OCI-LY1 (cell line): ENCODE measurements around the gene S100A5.

ENCODE experiments used
- H2AFZ ChIP-seq: fragments of 200-600 bp; sonication (generic), shearing (Covaris generic); 2 replicates; pipeline ENCODE4 v1.6.0; 2014; ENCODE audit warnings: antibody characterized with exemption, mild to moderate bottlenecking, low read length
- H3F3A ChIP-seq: fragments of 200-600 bp; sonication (generic), shearing (Covaris generic); 2 replicates; pipeline ENCODE4 v1.6.0; 2014; ENCODE audit warnings: mild to moderate bottlenecking, antibody characterized with exemption, low read length, moderate library complexity; ENCODE audit not compliant: insufficient read depth
- H3K27ac ChIP-seq: fragments of 200-600 bp; sonication (generic); 2 replicates; pipeline ENCODE4 v1.5.1; 2014; ENCODE audit warnings: low read length, mixed run types, mild to moderate bottlenecking, low read depth; ENCODE audit not compliant: poor library complexity, severe bottlenecking
- H3K27me3 ChIP-seq: fragments of 200-600 bp; sonication (generic); 2 replicates; pipeline ENCODE4 v1.6.0; 2014; ENCODE audit warnings: antibody characterized with exemption, mild to moderate bottlenecking, low read length, moderate library complexity; ENCODE audit not compliant: insufficient read depth
- H3K36me3 ChIP-seq: fragments of 200-600 bp; sonication (generic); 2 replicates; pipeline ENCODE4 v1.6.1; 2014; ENCODE audit warnings: mild to moderate bottlenecking, antibody characterized with exemption, low read length, moderate library complexity, mixed read lengths; ENCODE audit not compliant: insufficient read depth
- H3K4me1 ChIP-seq: fragments of 200-600 bp; sonication (generic); 2 replicates; pipeline ENCODE4 v1.5.1; 2014; ENCODE audit warnings: mild to moderate bottlenecking, low read length, moderate library complexity; ENCODE audit not compliant: insufficient read depth, severe bottlenecking
- H3K4me2 ChIP-seq: fragments of 200-600 bp; sonication (generic), shearing (Covaris generic); 2 replicates; pipeline ENCODE4 v1.6.1; 2014; ENCODE audit warnings: low read length
- H3K4me3 ChIP-seq: fragments of 200-600 bp; sonication (generic); 2 replicates; pipeline ENCODE4 v1.5.1; 2014; ENCODE audit warnings: low read length, low read depth, mild to moderate bottlenecking, mixed read lengths; ENCODE audit not compliant: poor library complexity, severe bottlenecking
- H3K79me2 ChIP-seq: fragments of 200-600 bp; shearing (Covaris generic); 2 replicates; pipeline ENCODE4 v1.6.1; 2016; ENCODE audit warnings: mixed run types, low read length, mixed read lengths; ENCODE audit not compliant: insufficient read depth
- H3K9ac ChIP-seq: fragments of 200-600 bp; sonication (generic), shearing (Covaris generic); 2 replicates; pipeline ENCODE4 v1.6.1; 2014; ENCODE audit warnings: mild to moderate bottlenecking, low read length, mixed read lengths
- H3K9me2 ChIP-seq: fragments of 200-600 bp; sonication (generic), shearing (Covaris generic); 2 replicates; pipeline ENCODE4 v1.6.1; 2014; ENCODE audit warnings: low read depth, mild to moderate bottlenecking, low read length, mixed read lengths
- H3K9me3 ChIP-seq: fragments of 200-600 bp; shearing (Covaris generic); 2 replicates; pipeline ENCODE4 v1.6.1; 2014; ENCODE audit warnings: low read length, mixed read lengths
- H4K20me1 ChIP-seq: fragments of 200-600 bp; sonication (generic), shearing (Covaris generic); 2 replicates; pipeline ENCODE4 v1.6.0; 2016; ENCODE audit warnings: mild to moderate bottlenecking, low read length; ENCODE audit not compliant: insufficient read depth
- EZH2 ChIP-seq: fragments of 200-600 bp; sonication (generic), shearing (Covaris generic); IDR thresholded peaks from 2 replicates; pipeline ENCODE4 v1.8.0; 2017; ENCODE audit warnings: borderline replicate concordance, mixed run types, mild to moderate bottlenecking, antibody characterized with exemption, low read length, moderate library complexity, mixed read lengths
- TF ChIP-seq, protein P1 (sequence below): fragments of 200-600 bp; sonication (generic), shearing (Covaris generic); IDR thresholded peaks from 2 replicates; pipeline ENCODE4 v1.5.1; 2017; ENCODE audit warnings: mild to moderate bottlenecking, antibody characterized with exemption, low read length, moderate library complexity, mixed read lengths

Gene S100A5

DNA sequence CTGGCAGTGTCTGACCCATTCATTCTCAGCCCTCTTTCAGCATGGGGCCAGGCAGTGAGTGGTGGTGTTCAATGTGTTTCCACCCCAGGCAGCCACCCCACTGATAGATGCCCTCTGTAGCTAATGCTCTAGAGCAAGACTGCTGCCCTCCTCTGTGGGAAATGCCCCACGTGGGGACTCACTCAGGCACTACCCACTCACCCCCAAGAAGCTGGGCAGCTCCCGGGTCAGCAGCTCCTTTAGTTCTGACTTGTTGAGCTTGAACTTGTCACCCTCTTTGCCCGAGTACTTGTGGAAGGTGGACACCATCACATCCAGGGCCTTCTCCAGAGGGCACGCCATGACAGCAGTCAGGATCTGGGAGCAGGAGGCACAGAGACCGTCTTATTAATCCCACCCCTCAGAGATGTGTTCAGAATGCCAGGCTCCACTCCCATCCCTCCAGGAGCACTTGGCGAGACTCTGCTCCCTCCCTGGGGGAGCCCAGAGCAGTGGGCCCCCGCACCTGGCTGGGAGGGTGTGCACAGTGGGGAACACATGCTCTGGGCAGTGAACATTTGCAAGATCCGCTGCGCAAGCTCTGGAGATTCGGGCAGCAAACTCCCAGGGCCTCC is 3.8 kb upstream of the S100A5 start:
- peak overlapping the region; percentile 60 for H3K9ac ChIP-seq
- no peaks in the 10 kb centered on the region for H3F3A ChIP-seq
- H3K4me3 ChIP-seq = peak overlapping the region; percentile 42
- peaks cover 3% of the 10 kb centered on the region; the same call in 1 of the 2 replicates for H3K27me3 ChIP-seq
- peak overlapping the region; percentile 61 for H3K4me2 ChIP-seq
- no peaks in the 10 kb centered on the region for H4K20me1 ChIP-seq
- peaks cover 29% of the 10 kb centered on the region for H3K4me1 ChIP-seq
- no peaks in the 10 kb centered on the region for H3K9me2 ChIP-seq
- no peak for TF ChIP-seq EZH2
- TF ChIP-seq, protein P1, sequence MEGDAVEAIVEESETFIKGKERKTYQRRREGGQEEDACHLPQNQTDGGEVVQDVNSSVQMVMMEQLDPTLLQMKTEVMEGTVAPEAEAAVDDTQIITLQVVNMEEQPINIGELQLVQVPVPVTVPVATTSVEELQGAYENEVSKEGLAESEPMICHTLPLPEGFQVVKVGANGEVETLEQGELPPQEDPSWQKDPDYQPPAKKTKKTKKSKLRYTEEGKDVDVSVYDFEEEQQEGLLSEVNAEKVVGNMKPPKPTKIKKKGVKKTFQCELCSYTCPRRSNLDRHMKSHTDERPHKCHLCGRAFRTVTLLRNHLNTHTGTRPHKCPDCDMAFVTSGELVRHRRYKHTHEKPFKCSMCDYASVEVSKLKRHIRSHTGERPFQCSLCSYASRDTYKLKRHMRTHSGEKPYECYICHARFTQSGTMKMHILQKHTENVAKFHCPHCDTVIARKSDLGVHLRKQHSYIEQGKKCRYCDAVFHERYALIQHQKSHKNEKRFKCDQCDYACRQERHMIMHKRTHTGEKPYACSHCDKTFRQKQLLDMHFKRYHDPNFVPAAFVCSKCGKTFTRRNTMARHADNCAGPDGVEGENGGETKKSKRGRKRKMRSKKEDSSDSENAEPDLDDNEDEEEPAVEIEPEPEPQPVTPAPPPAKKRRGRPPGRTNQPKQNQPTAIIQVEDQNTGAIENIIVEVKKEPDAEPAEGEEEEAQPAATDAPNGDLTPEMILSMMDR = no peak
- no peak overlapping the region for H2AFZ ChIP-seq
- no peaks in the 10 kb centered on the region for H3K36me3 ChIP-seq
- H3K79me2 ChIP-seq = no peaks in the 10 kb centered on the region
- H3K9me3 ChIP-seq = no peaks in the 10 kb centered on the region
- H3K27ac ChIP-seq = peak overlapping the region; percentile 77

DNA sequence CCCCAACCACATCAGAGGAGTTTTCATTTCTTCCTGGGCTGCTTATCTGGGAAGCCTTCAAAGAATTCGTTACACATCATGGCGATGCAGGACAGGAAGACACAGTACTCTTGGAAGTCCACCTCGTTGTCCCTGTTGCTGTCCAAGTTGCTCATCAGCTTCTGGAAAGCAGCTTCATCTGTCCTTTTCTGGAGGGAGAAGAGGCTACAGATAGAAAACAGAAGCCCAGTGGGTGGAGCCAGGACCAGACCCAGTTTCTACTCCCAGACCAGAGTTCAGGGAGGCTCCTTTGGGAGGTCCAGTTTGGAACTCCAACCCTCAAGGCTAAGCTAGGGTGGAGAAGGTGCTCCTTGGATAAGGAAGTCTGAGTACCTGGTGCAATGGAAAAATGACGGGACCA is 3.0 kb upstream of the S100A5 start:
- Histone ChIP-seq H3K9ac (no peak overlapping the region), H3K4me3 (no peak overlapping the region), H3K36me3 (no peaks in the 10 kb centered on the region), H4K20me1 (no peaks in the 10 kb centered on the region), H3K4me1 (peaks cover 29% of the 10 kb centered on the region), H2AFZ (no peak overlapping the region), H3K79me2 (no peaks in the 10 kb centered on the region), H3K9me2 (no peaks in the 10 kb centered on the region), H3K27ac (no peak overlapping the region), H3K27me3 (peaks cover 2% of the 10 kb centered on the region; the same call in 1 of the 2 replicates), H3K4me2 (no peak overlapping the region), H3K9me3 (no peaks in the 10 kb centered on the region), H3F3A (no peaks in the 10 kb centered on the region)
- TF ChIP-seq, protein P1 = no peak
- TF ChIP-seq EZH2 = no peak

GRCh38 chr1:153542956-153543711 is 2.4 kb upstream of the S100A5 start:
- Histone ChIP-seq H3K36me3 (no peaks in the 10 kb centered on the region), H3K9ac (no peak overlapping the region), H3K27ac (no peak overlapping the region), H3F3A (no peaks in the 10 kb centered on the region), H3K4me1 (peaks cover 29% of the 10 kb centered on the region), H4K20me1 (no peaks in the 10 kb centered on the region), H3K4me3 (no peak overlapping the region), H2AFZ (no peak overlapping the region), H3K27me3 (no peaks in the 10 kb centered on the region), H3K79me2 (no peaks in the 10 kb centered on the region), H3K4me2 (no peak overlapping the region), H3K9me3 (no peaks in the 10 kb centered on the region), H3K9me2 (no peaks in the 10 kb centered on the region)
- TF ChIP-seq, protein P1 = no peak
- no peak for TF ChIP-seq EZH2
